Coronary artery (tissue), 2 donors: ENCODE results near the gene ORMDL3.

Experiments
- DNase-seq: peaks from one replicate; pipeline ENCODE4 v3.0.0-alpha.2; 2017; ENCODE audit warnings: low spot score
- H3K27ac ChIP-seq, 2 donors: fragments of 200-600 bp; sonication (generic); one replicate each; pipeline ENCODE4 v1.5.1; 2016 to 2019
- H3K4me3 ChIP-seq: fragments of 200-600 bp; sonication (generic); 2 replicates; pipeline ENCODE4 v1.5.1; 2016; ENCODE audit warnings: mild to moderate bottlenecking, moderate library complexity
- CTCF ChIP-seq: fragments of 200-600 bp; sonication (generic); IDR thresholded peaks from one replicate; pipeline ENCODE4 v1.5.1; 2019; ENCODE audit warnings: antibody characterized with exemption

ORMDL3 gene

GRCh38 chr17:39927101-39927928 lies at the start of gene ORMDL3, which contains the start of gene LRRC3C:
Gene ORMDL3 (minus strand): TSS chr17:39927601. CDS start chr17:39924203, 3,398 bp downstream.
Gene LRRC3C (plus strand): TSS chr17:39927732. CDS start chr17:39941524, 13,792 bp downstream.
- no peak for TF ChIP-seq CTCF
- H3K4me3 ChIP-seq: peak within 1 kb of the TSS; percentile 95
- DNase-seq: peak; percentile 96
- H3K27ac ChIP-seq: peak within 1 kb of the TSS; percentile 95

GRCh38 chr17:39975801-39976200 lies 48.4 kb upstream of the ORMDL3 start:
- TF ChIP-seq CTCF: no peak
- Histone ChIP-seq H3K4me3 (no peak overlapping the region), H3K27ac (no peak overlapping the region)
- DNase-seq: no peak

- Histone ChIP-seq H3K4me3 (no peak overlapping the region), H3K27ac (no peak overlapping the region)
- DNase-seq: no peak
- TF ChIP-seq CTCF: no peak
These were observed 47.0 kb upstream of the ORMDL3 start for GRCh38 chr17:39974433-39974832.

- Histone ChIP-seq H3K4me3 (no peak overlapping the region), H3K27ac (no peak overlapping the region)
- TF ChIP-seq CTCF: no peak
- no peak for DNase-seq
These were observed 46.1 kb upstream of the ORMDL3 start for GRCh38 chr17:39973496-39973895.

- peak overlapping the region in 1 of 2 donors; percentile 48 for H3K27ac ChIP-seq
- DNase-seq: no peak
These were observed 44.9 kb upstream of the ORMDL3 start for GRCh38 chr17:39972271-39972670.

GRCh38 chr17:39971076-39971603 lies 43.7 kb upstream of the ORMDL3 start:
- DNase-seq: no peak
- H3K27ac ChIP-seq: peak overlapping the region in 1 of 2 donors; percentile 46
- TF ChIP-seq CTCF: no peak
- H3K4me3 ChIP-seq: no peak overlapping the region

More at GRCh38 chr17:39972271-39972670, 44.9 kb upstream of the ORMDL3 start:
- H3K4me3 ChIP-seq: no peak overlapping the region
- no peak for TF ChIP-seq CTCF
